GM18508 (cell line): ENCODE measurements around the gene ZDHHC16.

Source experiments
- ATAC-seq: cut with Tn5 transposase; IDR thresholded peaks from one replicate; pipeline ENCODE4 v1.9.1; 2021; ENCODE audit warnings: moderate number of reproducible peaks; ENCODE audit not compliant: insufficient read depth, unreplicated experiment

Gene ZDHHC16

GRCh38 chr10:97503406-97503805, 57.4 kb downstream of the ZDHHC16 start:
- ATAC-seq = no peak

- ATAC-seq = no peak
Observed at GRCh38 chr10:97505152-97505551, 59.2 kb downstream of the ZDHHC16 start.

- no peak for ATAC-seq
Observed at GRCh38 chr10:97506199-97506991, 60.4 kb downstream of the ZDHHC16 start.
